Neural progenitor cell (in vitro differentiated cells): Measurements from ENCODE around the gene ANKRD6. TPM values are rescaled to one million over a fixed set of nuclear protein-coding genes. Genes with fewer than 3 reads are reported as not detected.

Experiments used
- DNase-seq: peaks from one replicate; pipeline ENCODE4 v3.0.0-alpha.2; 2016; ENCODE audit warnings: low spot score
- H2AFZ ChIP-seq: fragments of 200-600 bp; sonication (generic); replicated peaks from 2 replicates; pipeline ENCODE4 v1.6.1; 2016; ENCODE audit warnings: antibody characterized with exemption
- H3F3A ChIP-seq: fragments of 200-600 bp; sonication (generic); 2 replicates; pipeline ENCODE4 v1.6.1; 2016; ENCODE audit warnings: antibody characterized with exemption, low read depth
- H3K27ac ChIP-seq: fragments of 200-600 bp; sonication (generic); 2 replicates; pipeline ENCODE4 v1.5.1; 2016; ENCODE audit warnings: mild to moderate bottlenecking
- H3K27me3 ChIP-seq: fragments of 200-600 bp; sonication (generic); 2 replicates; pipeline ENCODE4 v1.6.1; 2016; ENCODE audit warnings: mild to moderate bottlenecking, moderate library complexity
- H3K36me3 ChIP-seq: fragments of 200-600 bp; sonication (generic); 2 replicates; pipeline ENCODE4 v1.5.1; 2016
- H3K4me1 ChIP-seq: fragments of 200-600 bp; sonication (generic); 2 replicates; pipeline ENCODE4 v1.6.1; 2016; ENCODE audit warnings: mixed run types
- H3K4me2 ChIP-seq: fragments of 200-600 bp; sonication (generic); 2 replicates; pipeline ENCODE4 v1.6.1; 2016
- H3K4me3 ChIP-seq: fragments of 200-600 bp; sonication (generic); 2 replicates; pipeline ENCODE4 v1.5.1; 2016
- H3K79me2 ChIP-seq: fragments of 200-600 bp; sonication (generic); 2 replicates; pipeline ENCODE4 v1.6.1; 2016; ENCODE audit warnings: low read depth
- H3K9ac ChIP-seq: fragments of 200-600 bp; sonication (generic); 2 replicates; pipeline ENCODE4 v1.6.1; 2016
- H3K9me3 ChIP-seq: fragments of 200-600 bp; sonication (generic); 2 replicates; pipeline ENCODE4 v1.5.1; 2016; ENCODE audit warnings: low read depth
- H4K20me1 ChIP-seq: fragments of 200-600 bp; sonication (generic); 2 replicates; pipeline ENCODE4 v1.6.1; 2016; ENCODE audit warnings: low read depth
- H3K27ac Mint-ChIP-seq: 3 replicates; pipeline ENCODE4 v1.8.0; 2021; ENCODE audit warnings: mixed read lengths
- H3K27me3 Mint-ChIP-seq: 2 replicates; pipeline ENCODE4 v1.8.0; 2022; ENCODE audit warnings: low read depth, mild to moderate bottlenecking, inconsistent platforms, moderate library complexity, mixed read lengths; ENCODE audit not compliant: insufficient read depth
- H3K36me3 Mint-ChIP-seq: 3 replicates; pipeline ENCODE4 v1.8.0; 2021; ENCODE audit warnings: mixed read lengths
- H3K4me1 Mint-ChIP-seq: 3 replicates; pipeline ENCODE4 v1.8.0; 2021; ENCODE audit warnings: mixed read lengths
- H3K4me3 Mint-ChIP-seq: 3 replicates; pipeline ENCODE4 v1.8.0; 2021; ENCODE audit warnings: mild to moderate bottlenecking, moderate library complexity, mixed read lengths
- H3K9me3 Mint-ChIP-seq: 3 replicates; pipeline ENCODE4 v1.8.0; 2020; ENCODE audit warnings: mixed read lengths
- EZH2 ChIP-seq: fragments of 200-600 bp; sonication (generic); IDR thresholded peaks from 2 replicates; pipeline ENCODE4 v1.6.1; 2017; ENCODE audit warnings: antibody characterized with exemption, mild to moderate bottlenecking, moderate library complexity
- EZH2phosphoT487 ChIP-seq: fragments of 200-600 bp; sonication (generic); IDR thresholded peaks from 2 replicates; pipeline ENCODE4 v1.6.1; 2017; ENCODE audit warnings: antibody characterized with exemption
- total RNA-seq: library from RNA; depleted of rRNA; stranded (reverse); fragments of >200 nt; gene quantifications from 2 replicates; pipeline ENCODE4 v1.2.3, GENCODE V29; 2015; ENCODE audit warnings: low replicate concordance
- TF ChIP-seq, protein P1 (sequence below): fragments of 200-600 bp; sonication (generic); IDR thresholded peaks from 2 replicates; pipeline ENCODE4 v1.5.1; 2017; ENCODE audit warnings: antibody characterized with exemption, mild to moderate bottlenecking

The ANKRD6 gene
- total RNA-seq, 1 donor from 2014 or later, result 36.3 TPM

DNA sequence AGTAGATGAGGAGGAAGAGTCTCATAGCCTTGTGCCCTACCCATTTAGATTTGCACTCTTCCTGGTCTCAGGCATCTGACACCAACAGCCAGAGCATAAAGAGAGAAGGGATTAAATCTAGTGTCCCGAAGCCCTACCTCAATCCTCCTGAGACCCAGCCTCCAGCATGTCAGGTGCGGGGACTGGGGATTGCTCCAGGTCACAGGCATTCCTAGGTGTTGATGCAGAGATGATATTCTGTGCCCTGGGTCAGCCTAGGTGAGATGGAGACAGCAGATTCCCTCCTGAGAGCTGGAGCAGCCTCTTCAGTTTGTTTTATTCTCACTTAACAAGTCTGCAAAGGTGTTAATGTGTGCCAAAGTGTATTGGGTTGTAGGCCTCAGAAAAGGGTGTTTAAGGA is 89.8 kb downstream of the ANKRD6 start:
- Histone ChIP-seq H3K36me3 (no peaks in the 10 kb centered on the region), H3K27ac (no peak overlapping the region), H3K27me3 (no peaks in the 10 kb centered on the region), H3K9ac (no peak overlapping the region), H3K9me3 (no peaks in the 10 kb centered on the region), H2AFZ (no peak overlapping the region), H3K4me2 (no peak overlapping the region), H4K20me1 (peaks cover 11% of the 10 kb centered on the region), H3K4me3 (no peak overlapping the region), H3K4me1 (peaks cover 15% of the 10 kb centered on the region), H3K79me2 (peaks cover 5% of the 10 kb centered on the region), H3F3A (peaks cover 10% of the 10 kb centered on the region)
- TF ChIP-seq EZH2, result no peak
- no peak for TF ChIP-seq EZH2phosphoT487
- TF ChIP-seq, protein P1, sequence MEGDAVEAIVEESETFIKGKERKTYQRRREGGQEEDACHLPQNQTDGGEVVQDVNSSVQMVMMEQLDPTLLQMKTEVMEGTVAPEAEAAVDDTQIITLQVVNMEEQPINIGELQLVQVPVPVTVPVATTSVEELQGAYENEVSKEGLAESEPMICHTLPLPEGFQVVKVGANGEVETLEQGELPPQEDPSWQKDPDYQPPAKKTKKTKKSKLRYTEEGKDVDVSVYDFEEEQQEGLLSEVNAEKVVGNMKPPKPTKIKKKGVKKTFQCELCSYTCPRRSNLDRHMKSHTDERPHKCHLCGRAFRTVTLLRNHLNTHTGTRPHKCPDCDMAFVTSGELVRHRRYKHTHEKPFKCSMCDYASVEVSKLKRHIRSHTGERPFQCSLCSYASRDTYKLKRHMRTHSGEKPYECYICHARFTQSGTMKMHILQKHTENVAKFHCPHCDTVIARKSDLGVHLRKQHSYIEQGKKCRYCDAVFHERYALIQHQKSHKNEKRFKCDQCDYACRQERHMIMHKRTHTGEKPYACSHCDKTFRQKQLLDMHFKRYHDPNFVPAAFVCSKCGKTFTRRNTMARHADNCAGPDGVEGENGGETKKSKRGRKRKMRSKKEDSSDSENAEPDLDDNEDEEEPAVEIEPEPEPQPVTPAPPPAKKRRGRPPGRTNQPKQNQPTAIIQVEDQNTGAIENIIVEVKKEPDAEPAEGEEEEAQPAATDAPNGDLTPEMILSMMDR, result no peak
- Mint-ChIP-seq H3K36me3 (no peaks in the 10 kb centered on the region), H3K4me1 (peaks cover 13% of the 10 kb centered on the region), H3K4me3 (no peak overlapping the region), H3K27me3 (peaks cover 2% of the 10 kb centered on the region), H3K9me3 (no peaks in the 10 kb centered on the region), H3K27ac (no peak overlapping the region)
- DNase-seq, result no peak

DNA sequence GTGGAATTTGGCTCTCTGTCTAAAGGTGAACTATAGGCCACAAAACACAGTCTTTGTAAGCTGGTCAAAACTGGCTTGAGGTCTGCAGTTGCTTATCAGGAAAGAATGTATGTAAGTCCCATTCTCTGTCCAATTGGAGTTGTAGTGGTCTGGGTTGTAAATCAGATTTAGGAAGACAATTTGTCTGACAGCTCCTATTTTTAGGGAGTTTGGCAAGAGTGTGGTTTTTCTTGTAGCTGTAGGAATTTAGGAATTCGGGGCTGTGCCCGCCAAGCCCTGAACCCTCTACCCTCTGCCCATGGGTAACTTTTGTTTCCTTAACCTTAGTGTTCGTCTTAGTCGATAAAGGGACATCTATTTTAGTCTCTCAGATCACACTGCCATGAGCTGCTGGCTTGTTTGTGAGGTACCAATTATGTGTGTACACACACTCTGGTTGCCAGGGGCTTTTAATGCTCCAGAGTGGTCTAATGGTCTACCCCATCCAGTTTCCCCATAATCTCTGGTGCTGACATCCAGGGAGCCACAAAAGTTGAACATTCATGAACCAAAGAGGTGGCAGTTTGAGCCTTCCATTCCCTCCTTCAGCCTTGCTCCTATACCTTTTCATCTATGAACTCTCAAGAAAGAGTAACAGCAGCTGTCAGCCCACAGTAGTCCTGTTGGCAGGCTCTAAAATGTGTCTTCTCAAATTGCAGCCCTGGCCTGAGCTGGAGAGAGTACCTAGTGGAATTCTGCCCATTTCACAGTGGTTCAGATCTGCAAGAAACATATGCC is 93.0 kb downstream of the ANKRD6 start:
- Mint-ChIP-seq H3K9me3 (no peaks in the 10 kb centered on the region), H3K36me3 (peaks cover 14% of the 10 kb centered on the region), H3K4me1 (peaks cover 10% of the 10 kb centered on the region), H3K4me3 (no peak overlapping the region), H3K27me3 (peaks cover 2% of the 10 kb centered on the region), H3K27ac (no peak overlapping the region)
- H3F3A ChIP-seq, result peaks cover 10% of the 10 kb centered on the region
- H2AFZ ChIP-seq, result no peak overlapping the region
- no peak for DNase-seq
- H3K27me3 ChIP-seq, result no peaks in the 10 kb centered on the region
- no peak for TF ChIP-seq EZH2
- H3K9me3 ChIP-seq, result no peaks in the 10 kb centered on the region
- no peak overlapping the region for H3K4me2 ChIP-seq
- peaks cover 14% of the 10 kb centered on the region for H4K20me1 ChIP-seq
- no peak overlapping the region for H3K4me3 ChIP-seq
- H3K27ac ChIP-seq, result no peak overlapping the region
- no peaks in the 10 kb centered on the region for H3K36me3 ChIP-seq
- H3K9ac ChIP-seq, result no peak overlapping the region
- peaks cover 15% of the 10 kb centered on the region for H3K4me1 ChIP-seq
- peaks cover 5% of the 10 kb centered on the region for H3K79me2 ChIP-seq

DNA sequence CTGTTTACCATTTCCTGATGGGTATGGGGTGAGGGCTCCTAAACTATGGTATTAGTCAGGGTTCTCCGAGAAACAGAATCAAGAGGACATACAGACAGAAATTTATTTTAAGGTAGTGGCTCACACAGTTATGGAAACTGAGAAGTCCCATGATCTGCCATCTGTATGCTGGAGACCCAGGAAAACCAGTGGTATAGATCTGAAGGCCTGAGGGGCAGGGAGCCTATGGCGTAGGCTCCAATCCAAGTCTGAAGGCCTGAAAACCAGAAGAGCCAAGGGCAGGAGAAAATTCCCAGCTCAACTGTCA is 93.6 kb downstream of the ANKRD6 start:
- DNase-seq, result no peak
- H3K36me3 Mint-ChIP-seq, result peaks cover 15% of the 10 kb centered on the region

DNA sequence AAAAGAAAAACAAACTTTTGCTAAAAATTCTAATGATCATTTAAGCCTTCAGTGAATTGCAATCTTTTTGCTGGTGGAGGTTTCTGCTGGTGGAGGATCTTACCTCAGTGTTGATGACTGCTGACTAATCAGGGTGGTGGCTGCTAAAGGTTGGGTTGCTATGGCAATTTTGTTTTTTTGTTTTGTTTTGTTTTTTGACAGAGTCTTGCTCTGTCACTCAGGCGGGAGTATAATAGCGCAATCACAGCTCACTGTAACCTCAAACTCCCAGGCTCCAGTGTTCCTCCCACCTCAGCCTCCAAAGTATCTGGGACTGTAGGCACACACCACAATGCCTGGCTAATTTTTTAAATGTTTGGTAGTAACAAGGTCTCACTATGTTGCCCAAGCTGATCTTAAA is 94.7 kb downstream of the ANKRD6 start:
- TF ChIP-seq, protein P1, result no peak
- no peak for TF ChIP-seq EZH2
- no peak for TF ChIP-seq EZH2phosphoT487
- Histone ChIP-seq H3K79me2 (no peaks in the 10 kb centered on the region), H3K4me1 (peaks cover 6% of the 10 kb centered on the region), H3K27ac (no peak overlapping the region), H2AFZ (no peak overlapping the region), H3F3A (peaks cover under 1% of the 10 kb centered on the region), H3K4me3 (no peak overlapping the region), H4K20me1 (peaks cover 5% of the 10 kb centered on the region), H3K36me3 (no peaks in the 10 kb centered on the region), H3K27me3 (no peaks in the 10 kb centered on the region), H3K9me3 (no peaks in the 10 kb centered on the region), H3K4me2 (no peak overlapping the region), H3K9ac (no peak overlapping the region)
- Mint-ChIP-seq H3K36me3 (peaks cover 20% of the 10 kb centered on the region), H3K27ac (no peak overlapping the region), H3K4me3 (no peak overlapping the region), H3K4me1 (no peaks in the 10 kb centered on the region), H3K27me3 (peaks cover 2% of the 10 kb centered on the region), H3K9me3 (no peaks in the 10 kb centered on the region)
- no peak for DNase-seq

More for the DNA sequence above, 93.6 kb downstream of the ANKRD6 start:
- H3K9ac ChIP-seq, result no peak overlapping the region
- H3K4me1 ChIP-seq, result peaks cover 15% of the 10 kb centered on the region
- peaks cover 10% of the 10 kb centered on the region for H3F3A ChIP-seq
- H3K9me3 Mint-ChIP-seq, result no peaks in the 10 kb centered on the region
- no peak overlapping the region for H3K4me3 Mint-ChIP-seq
- H3K27ac Mint-ChIP-seq, result no peak overlapping the region
- H3K27me3 Mint-ChIP-seq, result peaks cover 2% of the 10 kb centered on the region
- no peak overlapping the region for H3K4me3 ChIP-seq
- peaks cover 5% of the 10 kb centered on the region for H3K79me2 ChIP-seq
- no peak overlapping the region for H2AFZ ChIP-seq
- TF ChIP-seq EZH2 (no peak), EZH2phosphoT487 (no peak)
- TF ChIP-seq, protein P1, result no peak
- no peaks in the 10 kb centered on the region for H3K36me3 ChIP-seq
- no peak overlapping the region for H3K4me2 ChIP-seq
- H4K20me1 ChIP-seq, result peaks cover 14% of the 10 kb centered on the region
- no peaks in the 10 kb centered on the region for H3K9me3 ChIP-seq
- H3K27ac ChIP-seq, result no peak overlapping the region
- peaks cover 5% of the 10 kb centered on the region for H3K4me1 Mint-ChIP-seq
- H3K27me3 ChIP-seq, result no peaks in the 10 kb centered on the region
